ENCODE measurements around the gene DIAPH2. TPM values are rescaled to one million over a fixed set of nuclear protein-coding genes. Genes with fewer than 3 reads are reported as not detected.
"Not testable (repeated sequence)": the region's sequence is repeated elsewhere in the genome, so short reads cannot be mapped to it uniquely, and the experiment has no call there.

The DIAPH2 gene
- total RNA-seq, 2 experiments from 2014 or later: 10.0 to 10.6 TPM

DNA sequence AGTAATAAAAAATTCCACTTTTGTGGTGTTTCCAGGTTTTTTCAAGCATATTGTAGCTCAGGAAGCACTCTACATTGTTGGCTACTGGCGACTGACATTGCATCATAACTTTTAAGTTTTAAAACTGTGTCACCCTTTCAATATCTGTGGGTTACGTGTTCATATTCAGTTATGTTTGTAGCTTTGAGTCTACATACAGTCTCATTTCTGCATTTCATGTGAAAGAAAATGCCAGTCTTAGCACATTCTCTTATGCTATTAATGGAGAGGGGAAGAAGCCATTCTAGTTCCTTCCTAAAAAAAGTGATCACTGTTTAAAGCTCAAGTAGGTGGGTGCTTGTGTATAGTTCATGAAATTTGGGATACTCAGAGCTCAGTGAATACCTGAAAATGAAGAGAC, 38.1 kb downstream of the DIAPH2 start:
- Mint-ChIP-seq H3K27me3 (no peaks in the 10 kb centered on the region), H3K4me3 (no peak overlapping the region), H3K36me3 (peaks cover 3% of the 10 kb centered on the region), H3K27ac (no peak overlapping the region), H3K4me1 (ENCODE audit: low read depth) (peaks cover 4% of the 10 kb centered on the region), H3K9me3 (peaks cover 7% of the 10 kb centered on the region)
- POLR2A ChIA-PET: no interaction called here
- intact Hi-C loops (cut with micrococcal nuclease): no loop called here
- CTCF ChIA-PET: no interaction called here
- no peak for DNase-seq

- CTCF ChIA-PET: no interaction called here
- peaks cover 4% of the 10 kb centered on the region for H3K4me1 Mint-ChIP-seq (ENCODE audit: low read depth)
- H3K27ac Mint-ChIP-seq: no peak overlapping the region
- no peaks in the 10 kb centered on the region for H3K36me3 Mint-ChIP-seq
- no peaks in the 10 kb centered on the region for H3K27me3 Mint-ChIP-seq
- intact Hi-C loops (cut with micrococcal nuclease): no loop called here
- POLR2A ChIA-PET: no interaction called here
- no peaks in the 10 kb centered on the region for H3K9me3 Mint-ChIP-seq
- DNase-seq: no peak
- H3K4me3 Mint-ChIP-seq: no peak overlapping the region
These were observed 44.4 kb downstream of the DIAPH2 start for GRCh38 chrX:96729053-96729452.

GRCh38 chrX:96729868-96730643, 45.4 kb downstream of the DIAPH2 start:
- Mint-ChIP-seq H3K4me3 (no peak overlapping the region), H3K4me1 (ENCODE audit: low read depth) (peaks cover 4% of the 10 kb centered on the region), H3K27ac (no peak overlapping the region), H3K27me3 (no peaks in the 10 kb centered on the region), H3K36me3 (no peaks in the 10 kb centered on the region), H3K9me3 (no peaks in the 10 kb centered on the region)
- ChIA-PET CTCF (no interaction called here), POLR2A (no interaction called here)
- no peak for DNase-seq
- intact Hi-C loops (cut with micrococcal nuclease): no loop called here

DNA sequence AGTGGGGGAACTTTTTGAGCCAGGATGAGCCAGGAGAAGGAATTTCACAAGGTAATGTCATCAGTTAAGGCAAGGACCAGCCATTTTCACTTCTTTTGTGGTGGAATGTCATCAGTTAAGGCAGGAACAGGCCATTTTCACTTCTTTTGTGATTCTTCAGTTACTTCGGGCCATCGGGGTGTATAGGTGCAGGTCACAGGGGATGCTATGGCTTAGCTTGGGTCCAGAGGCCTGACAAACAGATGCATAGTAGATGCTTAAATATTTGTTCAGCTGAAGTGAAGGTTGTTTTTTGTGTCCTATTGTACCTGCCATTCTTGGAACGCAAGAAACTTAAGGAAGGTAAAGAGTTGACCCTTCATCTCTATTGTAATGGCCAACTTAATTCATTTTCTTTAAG, 46.4 kb downstream of the DIAPH2 start:
- H3K4me3 Mint-ChIP-seq; intact Hi-C loops (cut with micrococcal nuclease); DNase-seq; H3K36me3 Mint-ChIP-seq; H3K4me1 Mint-ChIP-seq (ENCODE audit: low read depth); CTCF ChIA-PET; H3K27me3 Mint-ChIP-seq; H3K27ac Mint-ChIP-seq; H3K9me3 Mint-ChIP-seq; POLR2A ChIA-PET: not testable (repeated sequence)

DNA sequence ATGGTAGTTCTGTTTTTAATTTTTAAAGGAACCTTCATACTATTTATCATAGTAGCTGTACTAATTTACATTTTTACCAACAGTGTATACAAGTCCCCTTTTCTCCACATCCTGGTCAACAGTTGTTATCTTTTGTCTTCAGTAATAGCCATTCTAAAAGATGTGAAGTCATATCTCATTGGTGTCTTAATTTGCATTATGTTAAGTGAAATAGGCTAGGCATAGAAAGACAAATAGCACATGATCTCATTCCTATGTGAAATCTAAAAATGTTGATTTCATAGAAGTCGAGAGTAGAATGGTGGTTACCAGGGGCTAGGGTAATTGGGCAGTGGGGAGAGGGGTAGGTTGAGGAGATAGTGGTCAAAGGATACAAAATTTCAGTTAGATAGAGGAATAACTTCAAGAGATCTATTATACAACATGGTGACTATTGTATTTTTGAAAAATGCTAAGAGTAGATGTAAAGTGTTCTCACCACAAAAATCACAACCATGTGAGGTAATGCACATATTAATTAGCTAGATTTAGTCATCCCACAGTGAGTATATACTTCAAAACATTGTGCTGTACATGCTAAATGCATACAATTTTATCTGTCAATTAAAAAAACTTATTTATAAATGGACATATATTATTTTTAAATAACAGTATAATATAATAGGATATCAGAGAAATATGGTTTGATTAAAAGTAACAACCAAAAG, 58.9 kb downstream of the DIAPH2 start:
- Mint-ChIP-seq H3K36me3 (peaks cover 3% of the 10 kb centered on the region), H3K27me3 (no peaks in the 10 kb centered on the region), H3K27ac (no peak overlapping the region), H3K4me1 (ENCODE audit: low read depth) (no peaks in the 10 kb centered on the region), H3K9me3 (no peaks in the 10 kb centered on the region), H3K4me3 (no peak overlapping the region)
- DNase-seq: no peak
- intact Hi-C loops (cut with micrococcal nuclease): no loop called here
- ChIA-PET CTCF (interaction anchor here (0.6 kb wide), 1 partner anchor 75 kb away, joined by 3 read pairs; no protein-coding TSS in a partner anchor), POLR2A (no interaction called here)

DNA sequence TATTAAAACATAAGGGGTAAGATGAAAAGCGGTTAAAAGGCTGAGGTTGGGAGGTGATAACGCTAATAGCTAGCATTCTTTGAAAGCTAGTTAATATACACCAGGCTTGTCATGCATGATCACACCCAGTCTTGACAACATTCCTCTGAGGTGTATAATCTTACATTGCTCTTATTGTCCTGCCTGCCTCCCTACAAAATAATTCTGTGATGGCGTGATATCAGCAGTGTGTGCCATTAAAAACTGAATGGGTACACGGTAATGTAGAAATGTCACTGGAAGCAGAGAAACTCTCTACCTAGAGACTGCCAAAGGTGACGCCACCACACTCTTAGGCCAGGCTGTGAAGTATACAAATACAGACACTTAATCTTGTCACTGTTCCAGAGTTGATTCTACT, 68.1 kb downstream of the DIAPH2 start:
- intact Hi-C loops (cut with micrococcal nuclease): no loop called here
- DNase-seq: no peak
- ChIA-PET CTCF (no interaction called here), POLR2A (no interaction called here)
- Mint-ChIP-seq H3K36me3 (peaks cover 2% of the 10 kb centered on the region), H3K4me3 (no peak overlapping the region), H3K9me3 (no peaks in the 10 kb centered on the region), H3K27ac (no peak overlapping the region), H3K27me3 (no peaks in the 10 kb centered on the region), H3K4me1 (ENCODE audit: low read depth) (no peaks in the 10 kb centered on the region)

DNA sequence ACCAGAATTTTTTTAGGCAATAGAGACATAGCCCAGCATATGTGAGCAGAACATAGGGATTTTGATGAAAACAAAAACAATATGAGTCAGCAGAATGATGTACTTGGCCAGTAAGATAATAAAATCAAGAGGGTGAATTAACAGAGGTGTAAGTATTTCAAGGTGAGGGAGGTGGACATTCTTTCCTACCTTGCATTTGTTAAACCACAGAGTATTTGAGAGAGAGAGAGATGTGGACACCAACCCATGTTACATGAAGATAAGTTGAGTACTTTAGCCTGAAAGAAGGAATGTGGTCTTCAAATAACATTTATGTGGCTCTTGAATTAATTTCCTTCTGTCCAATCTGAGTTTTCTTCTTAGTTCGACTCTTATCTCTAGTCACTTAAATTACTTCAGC, 68.6 kb downstream of the DIAPH2 start:
- Mint-ChIP-seq H3K27me3 (no peaks in the 10 kb centered on the region), H3K9me3 (no peaks in the 10 kb centered on the region), H3K4me3 (no peak overlapping the region), H3K27ac (no peak overlapping the region), H3K4me1 (ENCODE audit: low read depth) (no peaks in the 10 kb centered on the region), H3K36me3 (peaks cover 2% of the 10 kb centered on the region)
- intact Hi-C loops (cut with micrococcal nuclease): no loop called here
- CTCF ChIA-PET: no interaction called here
- POLR2A ChIA-PET: no interaction called here
- no peak for DNase-seq

DNA sequence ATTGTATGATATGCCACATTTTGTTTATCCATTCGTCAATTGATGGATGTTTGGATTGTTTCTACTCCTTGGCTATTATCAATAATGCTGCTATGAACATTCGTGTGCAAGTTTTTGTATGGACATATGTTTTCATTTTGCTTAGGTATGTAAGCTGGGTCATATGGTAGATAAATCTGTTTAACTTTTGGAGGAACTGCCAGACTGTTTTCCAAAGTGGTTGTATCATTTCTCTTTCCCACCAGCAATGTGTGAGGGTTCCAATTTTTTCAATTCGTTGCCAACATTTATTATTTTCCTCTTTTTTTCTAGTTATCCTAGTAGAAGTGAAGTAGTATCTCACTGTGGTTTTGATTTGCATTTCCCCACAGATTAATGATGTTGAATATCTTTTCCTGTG, 71.8 kb downstream of the DIAPH2 start:
- DNase-seq: no peak
- ChIA-PET POLR2A (no interaction called here), CTCF (no interaction called here)
- Mint-ChIP-seq H3K4me1 (ENCODE audit: low read depth) (no peaks in the 10 kb centered on the region), H3K36me3 (peaks cover 2% of the 10 kb centered on the region), H3K27ac (no peak overlapping the region), H3K9me3 (no peaks in the 10 kb centered on the region), H3K27me3 (no peaks in the 10 kb centered on the region), H3K4me3 (no peak overlapping the region)
- intact Hi-C loops (cut with micrococcal nuclease): no loop called here

DNA sequence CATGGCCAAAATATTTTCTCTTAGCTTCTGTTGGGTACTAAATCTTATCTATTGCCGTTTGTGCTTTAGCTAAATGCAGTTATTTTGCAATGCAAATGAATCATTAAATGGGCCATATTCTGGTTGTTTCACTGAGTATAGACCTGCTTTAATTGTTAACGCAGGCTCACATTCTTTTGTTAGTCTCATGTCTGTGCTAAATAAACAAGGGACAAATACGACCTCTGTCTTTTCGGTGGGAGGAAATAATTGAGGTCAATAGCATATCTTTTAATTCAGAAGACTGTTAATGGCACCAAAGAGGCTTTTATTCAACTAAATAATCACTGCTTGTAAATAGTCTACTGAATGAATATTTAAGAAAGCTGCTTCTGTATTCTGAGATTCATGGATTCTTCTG, 76.9 kb downstream of the DIAPH2 start:
- intact Hi-C loops (cut with micrococcal nuclease): no loop called here
- Mint-ChIP-seq H3K36me3 (no peaks in the 10 kb centered on the region), H3K4me1 (ENCODE audit: low read depth) (peaks cover 11% of the 10 kb centered on the region), H3K27me3 (no peaks in the 10 kb centered on the region), H3K27ac (no peak overlapping the region), H3K9me3 (no peaks in the 10 kb centered on the region), H3K4me3 (no peak overlapping the region)
- POLR2A ChIA-PET: no interaction called here
- CTCF ChIA-PET: interaction anchor here (0.9 kb wide), 1 partner anchor 9 kb away, joined by 4 read pairs; no protein-coding TSS in a partner anchor
- no peak for DNase-seq

GRCh38 chrX:96763608-96764007, 79.0 kb downstream of the DIAPH2 start:
- no peak overlapping the region for H3K4me3 Mint-ChIP-seq
- H3K9me3 Mint-ChIP-seq: no peaks in the 10 kb centered on the region
- ChIA-PET CTCF (no interaction called here), POLR2A (no interaction called here)
- peaks cover 11% of the 10 kb centered on the region for H3K4me1 Mint-ChIP-seq (ENCODE audit: low read depth)
- no peak overlapping the region for H3K27ac Mint-ChIP-seq
- DNase-seq: no peak
- intact Hi-C loops (cut with micrococcal nuclease): no loop called here
- no peaks in the 10 kb centered on the region for H3K36me3 Mint-ChIP-seq
- no peaks in the 10 kb centered on the region for H3K27me3 Mint-ChIP-seq

DNA sequence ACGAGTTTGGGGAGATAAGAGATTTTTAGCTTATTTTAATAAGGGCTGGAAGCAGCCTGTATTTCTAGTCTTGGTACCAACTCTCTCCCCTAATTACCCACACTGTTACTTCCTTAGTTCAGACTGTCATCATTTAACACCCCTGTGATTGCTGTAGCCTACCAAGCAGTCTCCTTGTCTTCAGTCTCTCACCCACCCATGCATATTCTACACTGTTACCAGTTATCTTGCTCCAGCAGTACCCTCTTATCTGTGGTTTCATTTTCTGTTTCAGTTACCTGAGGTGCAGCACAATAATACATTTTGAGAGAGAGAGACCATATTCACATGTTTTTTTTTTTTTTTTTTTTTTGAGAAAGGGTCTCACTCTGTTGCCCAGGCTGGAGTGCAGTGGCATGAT, 80.2 kb downstream of the DIAPH2 start:
- POLR2A ChIA-PET: no interaction called here
- Mint-ChIP-seq H3K27me3 (no peaks in the 10 kb centered on the region), H3K36me3 (no peaks in the 10 kb centered on the region), H3K9me3 (no peaks in the 10 kb centered on the region), H3K4me3 (no peak overlapping the region), H3K4me1 (ENCODE audit: low read depth) (peaks cover 11% of the 10 kb centered on the region), H3K27ac (no peak overlapping the region)
- intact Hi-C loops (cut with micrococcal nuclease): no loop called here
- CTCF ChIA-PET: no interaction called here
- no peak for DNase-seq

DNA sequence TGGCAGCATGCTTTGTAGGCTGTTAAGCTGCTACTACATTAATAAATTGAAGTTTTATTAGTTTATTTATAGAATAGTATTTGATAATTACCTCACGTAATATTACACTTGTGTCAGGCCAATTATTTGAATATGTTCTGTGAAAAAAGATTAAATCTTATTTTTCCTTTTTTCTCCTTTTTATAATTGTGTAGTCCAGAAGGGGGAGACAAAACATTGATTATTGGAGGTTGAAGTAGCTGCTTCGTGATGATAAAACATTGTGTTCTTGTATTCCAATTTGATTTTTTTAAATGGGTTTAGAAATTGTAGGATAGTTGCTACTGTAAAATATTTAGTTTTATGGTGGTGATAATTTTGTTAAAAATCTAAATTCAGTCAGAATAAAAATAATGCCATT, 85.7 kb downstream of the DIAPH2 start:
- intact Hi-C loops (cut with micrococcal nuclease): loop anchor here (10.0 kb wide), 1 partner anchor 974 kb away; no protein-coding TSS in a partner anchor
- CTCF ChIA-PET: interaction anchor here (0.7 to 1.2 kb wide), 4 partner anchors 9 to 905 kb away, joined by 3 to 4 read pairs (median 4); no protein-coding TSS in a partner anchor

DNA sequence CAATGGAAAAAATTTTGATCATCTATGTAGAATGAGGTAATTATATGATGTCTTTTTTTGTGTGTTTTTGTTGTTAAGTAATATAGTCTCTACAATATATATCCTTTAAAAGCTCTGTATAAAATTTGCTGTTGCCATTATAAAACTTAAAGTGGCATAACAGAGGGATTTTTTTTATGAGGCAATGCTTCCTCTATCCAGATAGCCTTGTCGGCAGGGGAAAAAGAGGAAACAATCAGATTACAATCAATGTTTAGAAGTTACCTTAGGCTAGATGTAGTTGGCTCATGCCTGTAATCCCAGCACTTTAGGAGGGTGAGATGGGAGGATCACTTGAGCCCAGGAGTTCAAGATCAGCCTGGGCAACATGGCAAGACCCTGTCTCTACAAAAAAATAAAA, 86.8 kb downstream of the DIAPH2 start:
- Mint-ChIP-seq H3K4me1 (ENCODE audit: low read depth) (no peaks in the 10 kb centered on the region), H3K27me3 (no peaks in the 10 kb centered on the region), H3K4me3 (no peak overlapping the region), H3K36me3 (no peaks in the 10 kb centered on the region), H3K27ac (no peak overlapping the region), H3K9me3 (no peaks in the 10 kb centered on the region)
- ChIA-PET POLR2A (no interaction called here), CTCF (no interaction called here)
- no peak for DNase-seq
- intact Hi-C loops (cut with micrococcal nuclease): loop anchor here (10.0 kb wide), 1 partner anchor 973 kb away; no protein-coding TSS in a partner anchor

More for the DNA sequence above, 85.7 kb downstream of the DIAPH2 start:
- POLR2A ChIA-PET: no interaction called here
- no peaks in the 10 kb centered on the region for H3K9me3 Mint-ChIP-seq
- H3K4me3 Mint-ChIP-seq: no peak overlapping the region
- no peaks in the 10 kb centered on the region for H3K27me3 Mint-ChIP-seq
- DNase-seq: no peak
- no peaks in the 10 kb centered on the region for H3K4me1 Mint-ChIP-seq (ENCODE audit: low read depth)
- H3K27ac Mint-ChIP-seq: no peak overlapping the region
- H3K36me3 Mint-ChIP-seq: no peaks in the 10 kb centered on the region

Data from activated CD4-positive, alpha-beta memory T cell treated with anti-CD3 and anti-CD28 coated beads for 36 hours (primary cell).